Activated CD8-positive, alpha-beta memory T cell treated with anti-CD3 and anti-CD28 coated beads for 1 hour (primary cell): ENCODE data around the gene CALHM2.

ENCODE experiments used
- DNase-seq, 2 donors: peaks; one replicate each; pipeline ENCODE4 v3.0.0-alpha.2; 2020; ENCODE audit warnings: low read depth in 1 of 2; ENCODE audit errors: extremely low read depth in 1 of 2

The CALHM2 gene

DNA sequence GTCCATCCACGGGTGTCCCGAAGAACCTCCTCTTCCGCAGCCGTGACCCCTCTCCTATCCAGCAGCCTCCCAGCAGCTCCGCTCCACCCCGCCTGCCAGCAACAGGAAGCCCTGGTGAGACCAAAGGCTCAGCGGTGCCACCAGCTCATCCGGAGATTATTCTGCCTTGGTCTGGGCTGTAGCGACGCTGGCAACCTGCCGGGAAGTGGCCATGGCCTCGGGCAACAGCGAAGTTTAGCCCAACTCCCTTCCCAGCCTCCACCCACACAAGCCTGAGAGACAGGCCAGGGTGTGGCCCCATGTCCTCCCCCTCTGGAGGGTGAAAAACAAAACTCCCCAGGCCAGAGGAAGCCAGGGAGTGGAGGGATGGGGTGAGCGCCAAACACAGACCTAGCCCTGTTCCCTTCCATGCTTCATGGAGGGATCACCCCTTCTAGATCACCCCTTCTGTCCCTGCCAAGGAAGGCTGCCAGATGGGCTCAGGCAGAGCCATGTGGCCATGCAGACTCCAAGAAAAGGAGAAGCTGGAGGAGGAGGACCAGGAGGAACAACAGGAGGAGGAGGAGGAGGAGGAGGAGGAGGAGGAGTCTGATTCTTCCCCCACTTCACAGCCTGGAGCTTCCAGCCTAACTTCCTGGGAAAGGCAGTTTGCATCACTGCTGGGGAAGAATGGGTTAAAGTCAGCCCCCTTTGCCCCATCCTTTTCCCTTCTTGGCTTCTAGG, 918 bp downstream of the CALHM2 start:
- DNase-seq = peak in 1 of 2 donors; percentile 26

DNA sequence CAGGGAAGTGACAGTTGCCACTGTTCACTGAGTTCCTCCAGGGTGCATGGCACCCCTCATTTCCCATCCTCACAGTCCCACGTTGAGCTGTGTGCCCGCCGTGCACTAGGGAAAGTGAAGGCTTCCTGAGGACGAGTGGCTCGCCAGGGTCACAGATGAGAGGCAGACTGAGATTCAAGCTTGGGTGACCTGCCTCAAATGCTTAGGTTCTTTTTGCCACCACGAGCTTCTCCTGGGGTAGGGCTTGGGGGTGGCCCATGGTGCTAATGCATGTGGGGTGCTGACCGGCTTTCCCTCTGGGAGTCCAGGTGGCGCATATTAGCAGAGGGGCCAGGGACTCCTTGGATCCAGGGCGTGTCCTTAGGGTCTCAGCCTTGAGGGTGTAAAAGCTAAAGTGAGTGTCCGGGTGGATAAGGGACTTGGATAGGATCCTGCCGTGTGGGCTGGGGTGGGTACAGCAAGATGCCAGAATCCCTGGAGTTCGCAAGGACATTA, 1.9 kb downstream of the CALHM2 start:
- DNase-seq = no peak

DNA sequence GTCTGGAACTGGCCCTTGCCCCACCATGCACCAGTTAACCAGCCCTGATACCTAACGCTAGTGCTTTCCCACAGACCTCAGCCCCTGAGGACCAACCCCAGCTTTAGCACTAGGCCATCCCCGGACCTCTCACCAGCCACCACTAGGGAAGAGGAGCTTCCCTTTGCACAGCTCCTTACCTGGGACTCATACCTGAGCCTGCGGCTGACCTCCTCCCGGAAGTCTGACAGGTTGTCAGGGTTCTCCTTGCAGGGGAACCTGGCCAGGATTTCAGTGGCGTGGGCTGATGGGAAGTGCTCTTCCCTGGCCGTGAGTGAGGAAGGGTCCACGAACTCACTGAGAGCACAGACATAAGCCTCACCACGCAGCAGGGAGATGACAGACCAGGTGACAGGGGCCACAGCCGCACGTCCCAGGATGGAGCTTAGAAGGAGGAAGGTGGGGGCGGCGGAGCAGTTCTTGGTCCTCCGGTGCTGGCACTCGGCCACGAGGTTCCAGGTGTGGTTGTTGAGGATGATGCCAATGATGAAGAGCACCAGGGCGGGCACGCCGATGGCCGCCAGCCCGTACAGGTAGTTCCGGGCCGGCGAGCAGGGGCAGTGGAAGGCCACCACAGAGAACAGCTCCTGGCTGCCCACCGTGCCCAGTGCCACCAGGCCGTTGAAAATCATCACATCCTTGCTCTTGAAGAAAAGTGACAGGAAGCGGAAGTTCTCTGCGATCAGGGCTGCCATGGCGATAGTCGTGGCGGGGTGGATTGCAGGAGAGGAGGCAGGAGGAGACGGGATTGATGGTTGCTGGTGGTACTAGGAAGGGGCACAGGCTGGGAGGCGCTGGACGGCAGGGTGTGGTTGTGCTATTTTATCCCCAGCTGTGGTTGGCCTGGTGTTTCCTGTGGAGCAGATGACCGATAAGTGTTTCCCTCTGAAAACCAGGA, 2.7 kb downstream of the CALHM2 start:
- DNase-seq = no peak

DNA sequence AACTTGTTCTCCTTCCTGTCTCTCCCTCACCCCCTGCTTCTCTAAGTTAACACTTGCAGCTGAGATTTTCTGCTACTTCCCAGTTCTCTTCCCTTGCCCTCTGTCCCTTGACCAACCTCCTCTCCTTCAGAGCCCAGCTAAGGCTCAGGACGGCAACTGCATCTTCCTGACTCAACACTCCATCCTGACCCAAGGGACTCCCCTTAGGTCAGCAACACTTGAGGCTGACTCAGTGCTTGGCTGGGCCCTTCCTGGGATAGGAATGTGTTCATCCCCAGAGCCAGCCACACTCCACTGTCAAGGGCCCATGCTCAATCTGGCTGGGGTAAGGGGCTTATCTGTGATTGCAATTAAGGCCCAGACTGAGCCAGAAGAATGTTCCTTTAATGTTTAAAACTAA, 3.4 kb downstream of the CALHM2 start:
- no peak for DNase-seq

DNA sequence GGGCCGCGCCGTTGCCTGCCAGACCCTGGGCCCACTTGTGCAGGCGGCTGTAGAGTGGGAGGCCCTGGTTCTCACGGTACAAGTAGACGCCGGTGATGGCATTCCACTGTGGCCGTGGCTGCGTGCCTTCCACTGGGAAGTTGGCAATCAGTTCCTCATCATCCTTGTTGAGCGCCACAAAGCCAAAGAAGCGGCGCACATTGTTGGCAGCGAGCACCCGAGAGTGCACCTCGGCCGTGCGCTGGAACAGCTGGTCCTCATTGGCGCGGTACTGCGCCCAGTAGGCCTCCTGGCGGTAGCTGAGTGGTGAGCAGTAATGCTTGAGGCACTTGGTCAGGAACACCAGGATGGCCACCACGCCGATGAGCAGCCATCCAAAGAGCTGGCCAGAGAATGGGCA, 5.0 kb downstream of the CALHM2 start:
- no peak for DNase-seq

DNA sequence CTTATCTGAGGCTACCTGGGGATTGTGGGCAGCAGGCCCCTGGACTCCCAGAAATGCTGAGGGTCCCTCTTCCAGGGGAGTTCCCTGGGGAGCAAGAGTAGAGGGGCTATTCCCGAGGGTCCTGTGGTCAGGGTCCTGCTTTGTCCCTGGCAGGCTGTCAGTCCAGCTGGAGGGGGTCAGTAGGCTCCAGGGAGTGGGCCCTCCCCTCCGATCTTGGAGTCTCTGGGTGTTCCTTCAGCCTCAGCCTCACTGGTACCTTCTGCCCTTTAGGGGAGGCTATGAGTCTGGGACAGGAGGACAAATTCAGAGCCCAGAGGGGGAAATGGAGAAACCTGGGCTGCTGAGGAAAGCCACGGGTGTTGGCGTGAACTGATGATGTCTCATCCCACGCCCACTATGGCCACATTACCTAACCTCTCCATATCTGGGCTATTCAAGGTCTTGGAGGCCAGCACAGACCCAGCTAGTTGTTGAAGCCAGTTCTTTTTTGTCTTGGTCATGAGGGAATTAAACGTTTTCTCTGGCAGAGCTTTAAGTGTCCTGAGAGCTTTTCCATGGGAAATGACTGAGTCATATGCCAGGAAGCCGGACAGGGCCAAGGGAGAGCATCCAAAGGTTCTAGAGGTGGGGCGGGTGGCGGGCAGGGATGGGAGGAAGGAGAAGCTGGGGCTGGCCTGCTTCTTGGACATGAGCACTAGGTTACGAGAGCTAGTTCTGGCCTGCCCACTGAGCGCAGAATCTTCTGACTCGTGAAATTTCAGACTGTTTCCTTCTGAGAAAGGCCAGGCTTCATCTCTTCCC, 6.2 kb downstream of the CALHM2 start:
- no peak for DNase-seq

DNA sequence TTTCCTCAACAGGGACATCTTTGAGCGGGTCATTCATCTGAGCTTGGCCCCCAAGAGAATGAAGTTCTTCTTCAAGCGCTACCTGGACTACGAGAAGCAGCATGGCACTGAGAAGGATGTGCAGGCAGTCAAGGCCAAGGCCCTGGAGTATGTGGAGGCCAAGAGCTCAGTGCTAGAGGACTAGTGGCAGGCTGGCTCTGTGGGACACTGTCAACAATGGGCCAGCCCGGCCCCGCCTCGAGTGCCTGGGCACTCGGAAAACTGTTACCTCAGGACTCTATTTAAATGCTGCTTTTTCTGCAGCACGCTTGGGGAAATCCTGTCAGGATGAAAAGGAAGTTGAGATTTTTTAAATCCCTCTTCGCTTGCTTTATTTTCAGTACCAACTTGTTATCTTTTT, 6.8 kb downstream of the CALHM2 start:
- DNase-seq = no peak

DNA sequence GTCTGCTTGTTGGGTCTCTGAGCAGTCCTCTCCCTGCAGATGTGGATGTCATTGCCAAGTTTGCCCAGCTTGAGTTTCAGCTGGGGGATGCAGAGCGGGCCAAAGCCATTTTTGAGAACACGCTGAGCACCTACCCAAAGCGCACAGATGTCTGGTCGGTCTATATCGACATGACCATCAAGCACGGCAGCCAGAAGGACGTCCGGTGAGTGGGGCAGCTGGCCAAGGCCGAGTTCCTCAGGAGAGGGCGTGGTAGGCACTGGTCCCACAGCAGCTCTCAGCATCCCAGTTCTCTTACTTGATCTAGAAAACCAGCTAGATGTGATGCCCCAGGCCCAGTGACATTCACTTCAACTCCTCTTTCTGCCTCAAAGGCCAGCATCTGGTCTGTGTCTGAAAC, 7.7 kb downstream of the CALHM2 start:
- DNase-seq = no peak

DNA sequence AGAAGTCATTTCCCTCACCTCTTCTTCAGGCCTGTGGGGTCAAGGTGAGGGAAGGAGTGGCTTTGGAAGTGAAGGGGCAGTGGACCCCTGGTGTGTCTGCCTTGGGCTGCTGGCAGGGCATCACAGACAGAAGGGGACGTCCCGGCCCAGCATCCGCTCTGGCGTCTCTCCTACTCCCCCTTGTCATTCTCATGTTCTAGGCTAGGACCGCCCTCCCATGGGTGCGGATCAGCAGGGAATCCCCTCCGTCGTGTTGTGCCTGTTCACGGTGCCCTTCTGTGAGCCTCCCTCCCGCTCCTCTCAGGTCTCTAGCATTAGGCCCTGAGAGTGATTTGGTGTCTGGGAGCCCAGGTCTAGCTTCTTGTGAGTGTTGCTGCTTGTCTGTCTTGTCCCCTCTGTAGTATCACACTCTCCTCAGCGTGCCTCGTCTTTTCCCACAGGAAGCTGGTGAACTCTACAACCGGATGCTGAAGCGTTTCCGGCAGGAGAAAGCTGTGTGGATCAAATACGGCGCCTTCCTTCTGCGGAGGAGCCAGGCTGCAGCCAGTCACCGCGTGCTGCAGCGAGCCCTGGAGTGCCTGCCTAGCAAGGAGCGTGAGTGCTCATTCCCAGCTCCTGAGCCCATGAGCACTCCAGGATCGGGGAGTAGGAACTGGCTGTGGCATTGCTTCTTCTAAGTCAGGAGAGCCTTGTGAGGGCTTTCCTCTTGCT, 8.5 kb downstream of the CALHM2 start:
- no peak for DNase-seq

DNA sequence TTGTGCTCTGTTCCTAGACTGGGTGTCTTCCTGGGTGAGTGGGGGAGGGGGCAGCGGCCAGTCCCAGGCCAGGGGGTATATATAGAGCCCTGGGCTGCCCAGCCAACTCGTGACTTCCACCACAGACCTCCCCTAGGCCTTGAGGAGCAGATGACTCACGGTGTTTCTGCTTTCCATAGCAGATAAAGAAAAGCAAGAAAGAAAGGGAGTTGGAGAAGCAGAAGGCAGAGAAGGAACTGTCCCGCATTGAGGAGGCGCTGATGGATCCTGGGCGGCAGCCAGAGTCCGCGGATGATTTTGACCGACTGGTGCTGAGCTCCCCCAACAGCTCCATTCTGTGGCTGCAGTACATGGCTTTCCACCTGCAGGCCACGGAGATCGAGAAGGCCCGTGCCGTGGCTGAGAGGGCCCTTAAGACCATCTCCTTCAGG, 10.1 kb downstream of the CALHM2 start:
- no peak for DNase-seq

DNA sequence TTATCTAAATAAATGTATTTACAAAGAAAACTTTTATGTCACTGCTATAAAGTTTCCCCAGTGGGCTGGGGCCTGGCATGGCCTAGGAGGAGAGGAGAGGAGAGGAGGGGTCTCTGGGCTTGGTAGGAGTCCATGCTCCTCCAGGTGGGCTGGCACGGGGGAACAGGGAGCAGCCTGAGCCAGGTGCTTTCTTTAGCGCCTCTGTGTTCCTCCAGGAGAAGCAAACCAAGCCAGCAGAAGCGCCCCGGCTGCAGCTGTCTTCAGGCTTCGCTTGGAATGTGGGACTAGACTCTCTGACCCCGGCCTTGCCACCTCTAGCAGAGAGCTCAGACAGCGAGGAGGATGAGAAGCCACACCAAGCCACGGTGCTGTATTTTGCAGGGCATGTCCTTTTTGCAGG, 10.6 kb downstream of the CALHM2 start:
- no peak for DNase-seq

DNA sequence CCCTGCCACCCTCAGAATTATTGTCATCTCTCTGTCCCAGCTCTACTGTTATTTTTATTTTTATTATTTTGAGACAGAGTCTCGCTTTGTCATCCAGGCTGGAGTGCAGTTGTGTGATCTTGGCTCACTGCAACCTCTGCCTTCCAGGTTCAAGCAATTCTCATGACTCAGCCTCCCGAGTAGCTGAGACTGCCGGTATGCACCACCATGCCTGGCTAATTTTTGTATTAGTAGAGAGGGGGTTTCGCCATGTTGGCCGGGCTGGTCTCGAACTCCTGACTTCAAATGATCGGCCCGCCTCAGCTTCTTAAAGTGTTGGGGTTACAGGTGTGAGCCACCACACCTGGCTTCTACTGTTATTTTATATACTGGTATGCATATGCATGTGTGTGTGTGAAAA, 11.0 kb downstream of the CALHM2 start:
- DNase-seq = no peak

DNA sequence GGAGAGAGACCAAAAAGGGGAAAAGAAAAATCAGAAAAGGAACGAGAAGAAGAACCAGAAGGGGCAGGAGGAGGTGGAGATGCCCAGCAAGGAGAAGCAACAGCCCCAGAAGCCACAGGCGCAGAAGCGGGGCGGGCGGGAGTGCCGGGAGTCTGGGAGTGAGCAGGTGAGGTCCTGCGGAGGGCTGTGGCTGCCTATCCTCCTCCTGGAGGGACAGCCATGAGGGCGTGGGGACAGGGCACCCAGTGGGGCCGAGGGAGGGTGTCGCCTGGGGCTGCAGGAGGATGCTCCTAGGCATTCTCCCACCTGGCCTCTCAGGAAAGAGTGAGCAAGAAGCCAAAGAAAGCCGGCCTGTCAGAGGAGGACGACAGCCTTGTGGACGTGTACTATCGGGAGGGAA, 11.8 kb downstream of the CALHM2 start:
- DNase-seq = no peak

DNA sequence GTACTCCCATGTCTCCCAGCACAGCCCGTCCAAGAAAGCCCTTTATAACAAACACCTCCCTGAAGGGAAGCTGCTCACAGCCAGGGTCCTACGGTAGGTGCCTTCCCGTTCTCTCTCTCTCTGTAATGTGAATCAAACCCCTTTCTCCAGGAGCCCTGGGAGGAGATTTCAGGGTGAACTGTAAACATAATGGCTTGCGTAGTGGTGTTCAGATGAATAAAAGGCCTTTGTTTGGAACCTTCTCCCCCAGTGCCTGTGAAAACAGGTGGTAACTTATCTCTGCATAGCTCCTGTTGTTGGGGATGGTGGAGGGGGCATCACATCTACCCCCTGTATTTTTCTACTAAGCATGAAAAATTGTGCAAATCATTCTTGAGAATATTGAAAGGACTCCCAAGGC, 12.4 kb downstream of the CALHM2 start:
- no peak for DNase-seq

DNA sequence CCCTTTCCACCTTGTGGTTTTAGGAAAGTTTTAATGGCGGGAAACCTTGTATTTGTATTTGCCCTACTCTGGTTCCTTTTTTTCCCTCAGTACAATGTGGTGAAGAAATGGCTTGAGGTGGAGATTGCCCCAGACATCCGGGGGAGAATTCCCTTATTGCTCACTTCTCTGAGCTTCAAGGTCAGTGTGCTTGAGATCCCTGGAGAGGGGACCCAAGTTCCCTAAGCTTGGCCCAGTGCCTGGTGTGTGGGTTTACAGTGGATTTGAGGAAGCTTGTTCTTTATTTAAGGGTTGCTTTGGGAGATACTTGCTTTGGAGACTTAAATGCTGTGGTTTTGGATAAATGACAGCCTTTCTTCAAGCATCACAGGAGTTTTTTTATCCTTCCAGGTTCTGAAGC, 18.3 kb downstream of the CALHM2 start:
- no peak for DNase-seq

DNA sequence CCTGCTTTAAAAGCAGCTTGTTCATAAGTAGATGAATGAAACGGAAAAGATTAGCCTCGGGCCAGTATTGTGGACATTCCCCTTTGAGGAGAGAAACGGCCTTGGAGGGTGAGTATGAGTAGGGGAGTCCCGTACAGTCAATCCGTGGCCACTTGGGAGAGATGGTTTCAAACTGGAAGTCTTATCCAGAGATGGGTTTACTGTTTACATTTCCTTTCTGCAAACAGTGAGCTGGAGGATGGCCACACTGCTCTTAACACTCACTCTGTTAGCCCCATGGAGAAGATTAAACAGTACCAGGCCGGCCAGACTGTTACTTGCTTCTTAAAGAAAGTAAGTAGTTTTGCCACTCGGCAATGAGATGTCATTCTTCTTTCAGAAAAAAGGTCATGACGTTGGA, 20.3 kb downstream of the CALHM2 start:
- DNase-seq = no peak

DNA sequence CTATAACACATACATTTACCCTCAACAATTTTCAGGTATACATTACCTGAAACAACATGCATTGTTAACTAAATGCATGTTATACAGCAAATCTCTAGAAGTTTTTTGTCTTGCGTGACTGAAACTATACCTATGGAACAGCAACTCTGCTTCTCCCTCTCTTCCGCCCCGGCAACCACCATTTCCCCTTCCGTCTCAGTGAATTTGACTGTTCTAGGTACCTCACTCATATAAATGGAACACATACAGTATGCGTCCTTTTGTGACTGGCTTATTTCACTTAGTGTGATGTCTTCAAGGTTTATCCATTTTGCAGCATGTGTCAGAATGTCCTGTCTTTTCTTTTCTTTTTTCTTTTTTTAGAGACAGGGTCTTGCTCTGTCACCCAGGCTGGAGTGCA, 22.5 kb downstream of the CALHM2 start:
- DNase-seq = no peak

DNA sequence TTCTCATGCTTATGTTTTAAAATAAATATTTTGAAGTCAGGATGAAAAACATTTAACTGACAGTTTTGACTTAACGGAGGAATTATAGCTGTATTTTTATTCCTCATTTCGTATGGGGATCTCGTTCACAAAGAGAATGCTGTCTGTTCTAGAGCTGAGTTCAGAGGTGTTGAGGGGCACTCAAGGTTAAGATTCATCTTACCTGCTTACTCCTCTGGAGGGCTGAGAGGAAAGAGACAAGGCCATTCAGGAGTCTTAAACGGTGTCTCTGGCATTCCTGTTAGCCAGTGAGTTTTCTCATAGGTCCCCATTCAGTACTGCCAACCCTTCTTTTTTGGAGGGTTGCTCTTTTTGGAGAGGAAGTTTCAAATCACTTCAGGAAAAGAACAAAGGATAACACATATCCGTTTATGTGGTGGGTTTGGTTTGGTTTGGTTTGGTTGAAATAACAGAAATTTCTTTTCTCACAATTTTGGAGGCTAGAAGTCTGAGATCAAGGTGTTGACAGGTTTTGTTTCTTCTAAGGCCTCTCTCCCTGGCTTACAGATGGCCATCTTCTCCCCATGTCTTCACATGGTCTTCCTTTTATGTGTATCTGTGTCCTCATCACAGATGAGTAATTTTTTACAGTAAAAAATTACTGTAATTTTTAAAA, 23.1 kb downstream of the CALHM2 start:
- DNase-seq = no peak

DNA sequence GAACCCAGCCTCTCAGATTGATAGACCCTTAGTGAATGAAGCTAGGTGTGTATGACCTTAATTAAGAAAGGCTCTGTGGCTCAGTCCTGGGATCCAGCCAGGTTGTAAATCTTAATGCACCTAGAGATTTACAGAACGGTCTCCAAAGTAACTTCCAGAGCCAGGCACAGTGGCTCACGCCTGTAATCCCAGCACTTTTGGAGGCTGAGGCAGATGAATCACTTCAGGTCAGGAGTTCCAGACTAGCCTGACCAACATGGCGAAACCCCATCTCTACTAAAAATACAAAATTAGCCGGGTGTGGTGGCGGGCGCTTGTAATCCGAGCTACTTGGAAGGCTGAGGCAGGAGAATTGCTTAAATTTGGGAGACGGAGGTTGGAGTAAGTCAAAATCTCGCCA, 24.3 kb downstream of the CALHM2 start:
- DNase-seq = no peak

DNA sequence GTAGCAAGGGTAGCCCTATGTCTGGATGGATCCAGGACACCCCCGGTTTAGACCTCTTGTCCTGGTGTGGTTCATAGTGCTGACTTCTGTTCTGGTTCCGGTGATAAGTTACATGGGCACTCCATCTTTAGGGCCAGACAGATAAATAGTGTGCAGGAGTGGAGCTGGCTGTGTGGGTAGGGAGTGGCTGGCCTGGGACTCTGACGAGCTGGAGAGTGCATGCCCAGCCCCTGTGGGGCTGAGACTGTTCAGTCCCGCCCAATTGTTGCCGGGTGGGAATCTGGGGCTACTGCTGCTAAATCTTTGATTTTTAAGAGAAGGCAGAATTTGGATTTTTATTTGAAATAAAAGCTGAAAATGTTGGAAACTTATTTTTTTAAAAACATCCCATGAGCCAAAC, 28.4 kb downstream of the CALHM2 start:
- no peak for DNase-seq
